Measurements from ENCODE around the gene SAT2.
A peak's percentile ranks its signal among the peaks of the same experiment; 100 is the strongest.
"Not testable (repeated sequence)": the region's sequence is repeated elsewhere in the genome, so short reads cannot be mapped to it uniquely, and the experiment has no call there.

SAT2 gene

GRCh38 chr17:7627250-7628121 lies at the start of gene SAT2:
SAT2 (minus strand) TSS chr17:7627821; CDS start chr17:7627635, 186 bp downstream.
- peak; percentile 43 to 84 for DNase-seq

DNA sequence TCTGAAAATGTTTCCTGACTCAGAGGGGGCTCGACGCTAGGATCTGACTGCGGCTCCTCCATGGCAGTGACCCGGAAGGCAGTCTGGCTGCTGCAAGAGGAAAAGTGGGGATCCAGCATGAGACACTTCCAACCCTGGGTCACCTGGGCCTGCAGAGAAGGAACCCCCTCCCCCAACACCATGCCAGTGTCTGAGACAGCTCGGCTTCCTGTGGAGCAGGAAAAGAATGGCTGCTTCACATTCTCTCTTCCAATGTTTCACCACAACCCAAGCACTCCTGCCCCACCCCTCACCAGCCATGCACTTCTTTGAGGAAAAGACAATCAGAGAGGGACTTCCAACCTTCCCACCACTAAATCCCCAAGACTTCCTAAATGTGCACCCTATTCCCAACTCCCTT lies 48.9 kb upstream of the SAT2 start:
- DNase-seq = no peak

GRCh38 chr17:7674934-7675333 lies 47.3 kb upstream of the SAT2 start:
- DNase-seq = no peak

- peak in 1 of 2 experiments; percentile 33 for DNase-seq
These were observed 45.6 kb upstream of the SAT2 start for GRCh38 chr17:7673239-7673638.

- no peak for DNase-seq
These were observed 40.9 kb upstream of the SAT2 start for GRCh38 chr17:7668482-7668881.

GRCh38 chr17:7667656-7668406 lies 40.2 kb upstream of the SAT2 start:
- DNase-seq = no peak

DNA sequence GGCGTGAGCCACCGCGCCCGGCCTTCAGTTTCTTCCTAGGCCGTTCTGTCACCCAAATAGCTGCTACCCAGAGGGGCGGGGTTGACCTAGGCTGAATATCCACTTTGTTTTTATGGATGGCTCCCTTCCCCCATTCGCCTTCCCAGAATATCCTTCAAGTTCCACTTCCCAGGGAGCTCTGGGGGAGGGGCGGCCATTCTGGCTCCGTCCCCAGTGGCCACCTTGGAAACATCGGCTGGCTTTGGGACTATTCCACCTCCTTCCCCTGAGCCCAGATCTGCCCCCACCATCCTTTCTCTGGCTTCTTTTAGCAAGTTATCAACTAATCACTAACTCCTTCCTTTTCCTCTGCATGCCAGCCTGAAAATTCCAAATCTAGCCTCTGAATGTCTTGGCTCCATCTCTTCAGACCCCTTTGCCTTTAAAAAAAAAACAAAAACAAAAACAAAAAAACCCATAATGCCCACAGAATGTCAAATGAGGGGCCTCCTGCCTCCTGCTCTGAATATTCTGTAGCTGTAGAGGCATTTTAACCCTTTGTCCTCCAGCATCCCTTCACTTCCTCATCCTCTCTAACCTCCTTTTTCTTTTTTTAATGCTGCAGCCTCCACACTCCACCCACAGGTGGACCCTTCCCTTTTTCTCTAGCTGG lies 29.5 kb upstream of the SAT2 start:
- no peak for DNase-seq

GRCh38 chr17:7655541-7655840 lies 27.9 kb upstream of the SAT2 start:
- DNase-seq = no peak

GRCh38 chr17:7654832-7655540 lies 27.4 kb upstream of the SAT2 start:
- no peak for DNase-seq

GRCh38 chr17:7652388-7653356 lies 25.1 kb upstream of the SAT2 start:
- no peak for DNase-seq

GRCh38 chr17:7651665-7652387 lies 24.2 kb upstream of the SAT2 start:
- DNase-seq = no peak

- no peak for DNase-seq
These were observed 23.6 kb upstream of the SAT2 start for GRCh38 chr17:7651097-7651664.

GRCh38 chr17:7650509-7651096 lies 23.0 kb upstream of the SAT2 start, which contains the start of gene ATP1B2:
ATP1B2 (plus strand) TSS chr17:7650926; CDS start chr17:7651519, 593 bp downstream.
- peak; percentile 43 to 86 for DNase-seq

- DNase-seq = no peak
These were observed 19.4 kb upstream of the SAT2 start for GRCh38 chr17:7647018-7647417.

DNA sequence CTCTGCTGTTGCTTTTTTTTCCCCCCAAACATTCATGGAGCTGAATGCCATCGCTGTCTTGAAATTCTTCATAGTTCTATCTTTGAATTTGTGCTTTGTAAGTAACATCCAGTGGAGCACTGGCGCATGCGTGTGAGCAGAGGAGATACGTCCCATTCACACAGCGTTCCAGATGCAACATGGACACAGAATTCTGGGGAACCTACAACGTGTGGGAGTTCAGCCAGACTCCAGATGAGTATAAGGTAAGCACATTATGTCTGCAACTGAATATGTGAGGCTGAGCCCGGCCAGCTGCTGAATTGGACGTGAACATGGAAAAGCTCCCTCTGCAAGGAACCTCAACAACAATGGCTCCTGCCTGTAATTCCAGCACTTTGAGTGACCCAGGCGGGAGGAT lies 18.8 kb upstream of the SAT2 start:
- DNase-seq = no peak

DNA sequence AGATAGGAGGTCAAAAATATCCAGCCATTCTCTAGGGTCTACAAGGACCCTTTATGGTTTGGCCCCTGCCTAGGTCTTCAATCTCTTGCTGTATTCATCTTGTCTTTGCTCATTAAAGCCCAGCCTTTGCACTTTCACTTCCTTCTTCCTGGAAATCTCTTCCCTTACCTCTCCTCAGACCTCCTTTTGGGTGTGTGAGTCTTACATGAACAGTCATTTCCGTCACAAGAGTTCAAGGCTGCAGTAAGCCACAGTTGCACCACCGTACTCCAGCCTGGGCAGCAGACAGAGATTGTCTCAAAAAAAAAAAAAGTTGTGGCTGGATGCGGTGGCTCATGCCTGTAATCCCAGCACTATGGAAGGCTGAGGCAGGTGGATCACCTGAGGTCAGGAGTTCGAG lies 17.2 kb upstream of the SAT2 start:
- no peak for DNase-seq

DNA sequence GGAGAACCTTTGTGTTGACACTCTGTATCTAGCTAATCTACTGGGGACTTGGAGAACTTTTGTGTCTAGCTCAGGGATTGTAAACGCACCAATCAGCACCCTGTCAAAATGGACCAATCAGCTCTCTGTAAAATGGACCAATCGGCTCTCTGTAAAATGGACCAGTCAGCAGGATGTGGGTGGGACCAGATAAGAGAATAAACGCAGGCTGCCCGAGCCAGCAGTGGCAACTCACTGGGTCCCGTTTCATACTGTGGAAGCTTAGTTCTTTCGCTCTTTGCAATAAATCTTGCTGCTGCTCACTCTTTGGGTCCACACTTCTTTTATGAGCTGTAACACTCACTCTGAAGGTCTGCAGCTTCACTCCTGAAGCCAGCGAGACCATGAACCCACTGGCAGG lies 14.0 kb upstream of the SAT2 start:
- DNase-seq = not testable (repeated sequence)

GRCh38 chr17:7640783-7641182 lies 13.2 kb upstream of the SAT2 start:
- no peak for DNase-seq

DNA sequence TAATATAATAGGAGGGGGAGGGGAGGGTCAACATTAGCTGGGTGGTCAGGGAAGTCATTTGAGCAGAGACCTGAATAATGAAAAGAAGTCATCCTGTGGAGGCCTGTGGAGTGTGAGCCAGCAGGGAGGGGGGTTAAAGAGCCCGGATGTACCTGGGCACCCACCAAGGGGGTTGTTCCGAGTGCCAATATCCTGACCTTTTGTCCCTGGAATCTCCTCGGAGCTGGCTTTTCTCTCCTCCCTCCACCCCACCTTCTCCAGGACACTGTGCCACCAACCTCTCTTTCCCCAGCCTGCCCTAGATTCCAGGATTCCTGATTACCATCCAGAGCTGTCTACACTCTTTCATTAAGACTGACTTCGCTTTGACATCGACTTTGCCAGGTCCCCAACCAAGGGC lies 8.5 kb upstream of the SAT2 start:
- DNase-seq = no peak

DNA sequence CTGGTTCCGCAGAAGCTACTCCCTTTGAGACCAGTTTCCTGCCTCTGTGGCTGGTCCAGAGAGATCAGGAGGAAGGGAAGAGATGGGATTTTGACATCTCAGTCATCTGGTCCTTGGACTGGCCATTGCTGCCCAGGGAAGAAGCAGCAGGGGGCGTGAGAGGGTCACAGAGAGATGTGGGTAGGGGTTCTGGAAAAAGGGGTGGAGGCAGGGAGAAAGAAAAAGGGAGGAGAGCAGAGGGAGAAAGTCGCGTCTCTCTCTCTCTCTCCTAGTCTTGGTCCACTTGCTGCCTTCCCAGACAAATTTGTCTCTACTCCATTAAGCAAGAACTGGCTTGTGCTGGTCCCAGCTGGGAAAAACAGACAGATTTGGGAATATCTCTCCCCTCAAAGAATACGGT lies 6.8 kb upstream of the SAT2 start:
- peak in 1 of 2 experiments; percentile 48 for DNase-seq
